HTERT RPE-1 (cell line): Measurements from ENCODE around the gene RANGAP1.

ENCODE experiments used
- in situ Hi-C: fragments of 300-500 bp; cut with MboI; formaldehyde crosslinking; loops from 4 replicates; pipeline ENCODE4 v1.14.3; 2020; ENCODE audit warnings: low sequenced_read_pairs

RANGAP1 gene

GRCh38 chr22:41238570-41239442 lies 47.2 kb downstream of the RANGAP1 start:
- in situ Hi-C loops = no loop called here

- in situ Hi-C loops = no loop called here
These were observed 48.0 kb downstream of the RANGAP1 start for GRCh38 chr22:41237707-41238569.

- in situ Hi-C loops = no loop called here
These were observed 48.8 kb downstream of the RANGAP1 start for GRCh38 chr22:41237036-41237706.

- in situ Hi-C loops = no loop called here
These were observed 50.9 kb downstream of the RANGAP1 start for GRCh38 chr22:41234815-41235695.

GRCh38 chr22:41231369-41231768 lies 54.6 kb downstream of the RANGAP1 start:
- in situ Hi-C loops = no loop called here

- in situ Hi-C loops = no loop called here
These were observed 55.6 kb downstream of the RANGAP1 start for GRCh38 chr22:41230401-41230785.

GRCh38 chr22:41229730-41230400 lies 56.1 kb downstream of the RANGAP1 start:
- in situ Hi-C loops = no loop called here

GRCh38 chr22:41229215-41229614 lies 56.8 kb downstream of the RANGAP1 start:
- in situ Hi-C loops = no loop called here

- in situ Hi-C loops = no loop called here
These were observed 59.0 kb downstream of the RANGAP1 start for GRCh38 chr22:41226723-41227655.

GRCh38 chr22:41223535-41223934 lies 62.5 kb downstream of the RANGAP1 start:
- in situ Hi-C loops = no loop called here

- in situ Hi-C loops = no loop called here
These were observed 63.0 kb downstream of the RANGAP1 start for GRCh38 chr22:41222846-41223507.

- in situ Hi-C loops = no loop called here
These were observed 68.3 kb downstream of the RANGAP1 start for GRCh38 chr22:41217553-41218157.

GRCh38 chr22:41216984-41217383 lies 69.0 kb downstream of the RANGAP1 start:
- in situ Hi-C loops = no loop called here

GRCh38 chr22:41215926-41216325 lies 70.1 kb downstream of the RANGAP1 start:
- in situ Hi-C loops = no loop called here

- in situ Hi-C loops = no loop called here
These were observed 70.6 kb downstream of the RANGAP1 start for GRCh38 chr22:41215409-41215808.

GRCh38 chr22:41206719-41207118 lies 79.3 kb downstream of the RANGAP1 start:
- in situ Hi-C loops = no loop called here

- in situ Hi-C loops = no loop called here
These were observed 80.7 kb downstream of the RANGAP1 start, which contains the start of gene L3MBTL2 for GRCh38 chr22:41204992-41205900. L3MBTL2 (plus strand) TSS chr22:41205312; CDS start chr22:41205363, 51 bp downstream.
